HS-5 (cell line): Measurements from ENCODE around the gene KIF6.
A peak's percentile ranks its signal among the peaks of the same experiment; 100 is the strongest.
"Not testable (repeated sequence)": the region's sequence is repeated elsewhere in the genome, so short reads cannot be mapped to it uniquely, and the experiment has no call there.

Experiments
- DNase-seq: peaks from one replicate; pipeline ENCODE4 v3.0.0-alpha.2; 2012; ENCODE audit warnings: low read depth

Gene KIF6

DNA sequence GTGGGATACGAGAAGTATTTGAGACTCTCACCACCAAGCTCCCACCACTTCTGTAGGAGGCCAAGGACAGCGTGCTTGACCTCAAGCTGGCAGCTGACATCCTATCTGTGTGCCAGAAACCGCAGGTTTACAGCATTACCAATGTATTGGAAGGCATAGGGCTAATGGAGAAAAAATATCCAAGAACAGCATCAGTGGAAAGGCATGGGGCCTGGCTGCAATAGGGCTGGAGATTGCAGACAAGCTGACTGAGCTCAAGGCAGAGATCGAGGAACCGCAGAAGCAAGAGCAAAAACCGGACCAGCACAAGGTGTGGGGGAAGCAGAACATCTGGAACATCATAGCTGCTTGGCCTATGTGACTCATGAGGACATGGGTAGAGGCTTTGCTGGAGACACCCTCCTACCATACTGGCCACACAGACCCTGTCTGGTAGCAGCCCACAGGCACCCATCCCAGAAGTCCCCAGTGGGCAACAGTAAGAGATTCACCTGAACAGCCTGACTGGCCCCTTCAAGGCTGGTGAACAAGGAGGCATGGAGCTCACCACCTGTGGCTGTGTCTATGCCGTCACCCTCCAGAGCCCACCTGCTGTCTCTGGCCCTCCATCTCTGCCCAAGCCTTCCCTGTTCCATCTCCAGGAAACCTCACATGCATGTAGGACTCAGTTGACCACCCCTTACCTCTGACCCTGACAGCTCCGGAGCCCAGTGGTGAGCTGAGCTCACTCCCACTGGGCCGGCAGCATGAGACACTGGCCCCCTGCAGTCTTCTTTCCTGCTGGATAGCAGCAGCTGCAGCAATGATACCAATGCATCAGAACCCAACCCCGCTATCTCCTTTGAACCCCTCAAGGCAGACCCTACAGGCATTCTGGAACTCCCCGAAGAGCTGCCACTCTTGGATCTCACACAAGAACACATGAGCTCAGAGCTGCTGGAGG is 171.1 kb downstream of the KIF6 start:
- DNase-seq = no peak

DNA sequence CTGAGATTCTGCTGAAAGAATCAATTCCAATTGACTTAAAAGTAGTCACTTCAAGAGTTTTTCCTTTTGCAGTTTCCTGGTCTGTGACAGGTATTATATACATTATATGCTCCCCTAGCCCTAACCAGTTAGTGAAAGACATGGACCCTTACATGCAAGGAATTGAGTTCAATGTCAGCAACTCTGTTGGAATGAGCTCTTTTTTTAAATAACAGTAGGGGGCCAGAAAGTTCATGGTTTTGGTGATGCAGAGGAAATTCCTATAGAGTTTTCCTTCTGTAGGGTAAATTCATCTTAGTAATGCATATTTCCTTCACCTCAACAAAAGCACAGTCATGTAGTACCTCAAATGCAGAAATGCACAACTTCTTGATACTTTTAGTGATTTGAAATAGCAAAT is 172.2 kb downstream of the KIF6 start:
- no peak for DNase-seq

DNA sequence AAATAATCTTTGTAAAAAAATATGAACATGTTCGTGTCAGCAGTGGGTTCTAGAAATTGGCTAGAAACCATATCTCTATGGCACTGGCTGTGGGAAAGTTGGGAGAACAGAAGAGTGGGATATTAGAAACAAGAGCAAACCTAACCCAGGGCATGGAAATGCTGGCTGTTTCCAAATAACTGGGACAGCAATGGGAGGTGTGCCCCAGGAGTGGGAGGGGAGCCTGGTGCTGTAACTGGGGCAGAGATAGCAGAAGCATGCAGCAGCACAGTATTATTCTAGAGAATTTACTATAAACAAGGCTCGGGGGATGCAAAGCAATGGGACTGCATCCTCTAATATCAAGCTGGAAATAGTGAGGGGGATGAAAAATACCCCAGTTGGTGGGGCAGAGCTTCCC is 175.0 kb downstream of the KIF6 start:
- no peak for DNase-seq

DNA sequence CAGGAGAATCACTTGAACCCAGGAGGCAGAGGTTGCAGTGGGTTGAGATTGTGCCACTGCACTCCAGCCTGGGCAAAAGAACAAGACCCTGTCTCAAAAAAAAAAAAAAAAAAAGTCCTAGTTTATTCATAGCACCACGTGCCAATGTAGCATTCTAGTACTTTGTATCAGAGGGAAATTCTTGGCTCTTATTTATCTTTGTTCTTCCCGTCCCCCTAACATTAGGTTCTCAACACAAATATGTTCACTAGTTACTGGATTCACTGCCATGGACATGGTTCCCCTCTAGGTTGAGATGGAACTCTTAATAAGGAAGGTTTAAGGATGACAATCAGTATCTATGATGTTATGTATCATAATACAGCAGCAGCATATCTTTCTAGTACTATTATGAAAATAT is 178.5 kb downstream of the KIF6 start:
- DNase-seq = no peak

DNA sequence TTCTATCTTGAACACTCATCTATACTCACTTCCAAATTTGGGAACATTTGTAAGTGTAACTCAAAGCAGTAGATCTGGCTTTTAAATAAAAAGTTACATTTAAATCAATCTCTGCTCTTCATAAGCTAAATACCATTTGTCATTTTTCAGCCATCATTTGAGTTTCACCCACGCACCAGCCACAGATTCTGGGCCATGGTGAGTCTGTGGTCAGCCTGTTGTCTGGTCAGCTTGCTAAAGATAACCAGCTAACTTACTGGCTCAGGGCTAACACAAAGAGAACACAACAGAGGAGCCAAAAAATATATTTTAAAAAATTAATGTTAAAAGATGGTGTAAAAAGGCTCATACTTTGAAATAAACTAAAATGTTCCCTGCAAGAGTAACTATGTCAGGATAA is 181.3 kb downstream of the KIF6 start:
- DNase-seq = no peak

DNA sequence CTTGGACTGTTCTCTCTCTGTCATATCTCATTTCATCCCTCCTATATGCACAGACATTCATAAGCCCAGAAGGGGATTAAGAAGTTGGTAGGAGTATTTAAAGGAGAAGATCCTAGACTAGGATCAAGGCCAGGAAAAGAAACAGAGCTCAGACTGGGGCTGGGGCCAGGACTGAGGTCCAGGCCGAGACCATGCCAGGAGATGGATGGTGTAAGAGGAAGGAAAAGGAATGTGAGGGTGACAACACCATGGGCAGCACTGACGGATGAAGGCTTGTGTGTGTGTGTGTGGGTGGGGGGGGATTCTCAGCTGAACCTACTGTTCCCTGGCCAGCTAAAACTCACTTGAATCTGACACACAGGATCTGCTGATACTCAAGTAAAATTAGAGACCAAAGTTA is 182.1 kb downstream of the KIF6 start:
- no peak for DNase-seq

DNA sequence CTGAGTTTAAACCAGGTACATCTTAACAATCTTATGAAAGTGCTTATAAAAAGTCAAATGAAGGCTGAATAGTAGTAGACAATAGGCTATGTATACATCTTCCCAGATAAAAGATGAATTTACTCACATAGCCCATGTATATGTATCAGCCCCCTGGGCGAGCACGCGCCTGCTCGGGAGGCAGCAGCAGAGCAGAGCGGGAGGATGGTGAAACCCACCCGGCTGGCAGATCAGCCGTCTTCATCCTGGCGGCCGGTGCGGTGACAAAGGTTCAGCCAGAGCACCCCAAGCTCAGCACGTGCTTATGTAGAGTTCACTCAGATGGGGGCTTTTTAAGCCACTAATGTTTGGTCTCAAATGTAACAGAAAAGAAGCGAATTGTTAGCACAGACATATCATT is 184.8 kb downstream of the KIF6 start:
- DNase-seq = no peak

DNA sequence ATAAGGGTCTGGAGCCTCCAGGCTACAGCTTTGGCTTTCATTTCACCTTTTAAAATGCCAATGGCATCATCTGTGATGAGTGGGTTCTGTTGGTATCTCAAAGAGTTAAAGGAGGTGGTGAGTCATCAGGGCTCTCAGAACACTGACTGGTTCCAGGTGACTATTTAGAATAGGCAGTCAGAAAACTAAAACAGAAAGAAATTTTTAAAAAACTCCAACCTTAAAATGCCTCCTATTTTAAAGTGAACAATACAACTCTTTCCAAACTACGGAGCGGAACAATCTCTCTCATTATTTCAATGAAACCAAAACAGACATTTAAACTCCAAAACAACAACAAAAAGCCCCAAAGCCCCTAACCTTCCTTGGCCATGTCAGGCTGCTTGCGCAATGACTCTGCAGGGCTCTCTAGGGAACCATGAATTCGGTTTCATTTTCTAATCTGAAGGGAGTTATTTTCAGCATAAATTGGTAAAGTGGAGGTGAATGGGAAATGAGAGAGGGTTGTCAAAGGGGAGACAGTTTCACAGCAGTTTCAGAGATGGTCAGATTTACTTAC is 194.9 kb downstream of the KIF6 start:
- peak; percentile 38 for DNase-seq

DNA sequence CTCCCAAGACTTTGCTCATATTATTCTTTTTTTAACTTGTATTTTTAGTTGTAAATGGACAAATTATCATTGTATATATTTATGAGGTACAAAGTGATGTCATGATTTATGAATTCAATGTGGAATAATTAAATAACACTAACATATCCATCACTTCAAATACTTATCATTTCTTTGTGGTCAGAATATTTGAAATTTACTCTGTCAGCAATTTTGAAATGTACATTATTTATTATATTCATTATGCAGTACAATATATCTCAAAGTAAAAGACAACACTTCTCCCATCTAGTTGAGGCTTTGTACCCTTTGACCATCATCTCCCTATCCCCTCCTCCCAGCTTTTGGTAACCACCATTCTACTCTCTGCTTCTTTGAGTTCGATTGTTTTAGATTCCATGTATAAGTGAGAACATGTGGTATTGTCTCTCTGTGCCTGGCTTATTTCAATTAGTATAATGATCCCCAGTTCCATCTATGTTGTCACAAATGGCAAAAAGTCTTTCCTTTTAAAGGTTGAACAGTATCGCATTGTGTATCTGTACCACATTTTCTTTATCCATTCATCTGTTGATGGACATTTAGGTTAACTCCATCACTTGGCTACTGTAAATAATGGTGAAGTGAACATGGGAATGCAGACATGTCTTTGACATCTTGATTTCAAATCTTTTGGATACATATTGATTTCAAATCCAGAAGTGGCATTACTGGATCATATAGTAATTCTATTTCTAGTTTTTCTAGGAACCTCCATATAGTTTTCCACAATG is 197.2 kb downstream of the KIF6 start:
- no peak for DNase-seq

DNA sequence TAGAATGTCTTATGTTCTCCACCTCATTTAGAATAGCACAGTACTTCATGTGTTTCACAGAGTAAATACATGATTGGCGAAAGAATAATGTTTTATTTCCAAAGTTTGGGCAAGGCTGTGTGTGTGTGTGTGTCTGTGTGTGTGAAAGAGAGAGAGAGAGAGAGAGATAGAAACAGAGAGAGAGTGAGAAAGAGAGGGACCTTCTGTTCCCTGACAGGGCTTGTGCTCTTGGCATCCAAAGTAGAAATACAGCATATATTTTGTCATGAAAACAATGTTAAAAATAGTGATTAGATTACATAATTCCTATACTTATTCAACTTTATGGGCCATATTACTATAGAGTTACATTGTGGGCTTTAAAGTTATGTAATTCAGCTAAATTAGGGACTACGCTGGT is 201.2 kb downstream of the KIF6 start:
- no peak for DNase-seq

DNA sequence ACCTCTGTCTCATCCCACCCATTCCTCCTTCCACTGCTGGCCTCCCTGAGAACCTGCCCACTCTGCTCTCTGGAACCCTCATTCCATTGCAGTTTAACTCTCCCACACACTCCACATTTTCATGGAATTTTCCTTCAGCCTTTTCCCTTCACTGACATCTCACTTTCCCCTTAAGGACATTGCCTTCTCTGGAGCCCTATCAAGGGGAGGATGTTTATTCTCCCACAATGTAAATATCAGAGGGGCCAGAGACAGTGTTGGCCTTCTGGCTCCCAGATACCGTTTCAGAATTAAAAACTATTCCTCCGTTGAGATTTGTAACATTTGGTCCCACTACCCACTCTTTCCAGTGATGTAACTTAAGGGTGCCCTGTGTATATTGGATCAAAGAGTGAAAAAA is 203.2 kb downstream of the KIF6 start:
- DNase-seq = no peak

DNA sequence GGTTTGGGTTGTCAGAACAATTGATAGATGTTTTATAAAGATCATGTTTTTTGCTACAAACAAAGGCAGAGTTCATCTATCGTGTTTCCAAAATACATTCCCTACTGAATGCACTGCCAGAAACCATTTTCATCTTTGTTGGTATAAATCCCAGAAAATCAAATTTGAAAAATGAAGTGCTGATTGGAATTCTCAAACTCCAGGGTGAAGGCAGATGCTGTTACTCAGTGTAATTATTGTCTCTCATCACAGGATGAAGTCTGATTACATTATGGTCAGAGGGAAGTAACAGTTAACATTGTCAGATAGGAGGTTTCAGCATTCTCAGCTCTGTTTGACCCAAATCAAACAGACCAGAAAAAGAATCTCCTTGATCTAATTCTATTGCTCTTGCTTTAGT is 204.3 kb downstream of the KIF6 start:
- no peak for DNase-seq

DNA sequence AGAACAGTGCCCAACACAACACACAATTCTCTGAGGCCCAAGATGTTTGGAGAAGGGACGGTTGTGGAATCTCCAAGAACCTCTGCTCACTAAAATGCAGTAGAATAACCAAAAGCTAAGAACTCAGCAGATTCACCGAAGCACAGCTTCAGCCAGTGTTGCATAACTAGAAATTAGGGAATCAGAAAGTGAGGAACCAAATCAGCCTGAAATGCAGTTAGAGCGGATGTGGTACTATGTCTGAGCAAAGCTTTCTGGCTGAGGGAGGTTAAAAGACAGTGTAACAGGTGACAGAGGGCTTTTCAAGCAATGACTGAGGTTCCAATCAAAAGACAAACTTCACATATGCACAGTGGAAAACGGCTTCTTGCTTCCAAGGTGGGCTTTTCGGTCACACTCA is 204.8 kb downstream of the KIF6 start:
- DNase-seq = no peak

DNA sequence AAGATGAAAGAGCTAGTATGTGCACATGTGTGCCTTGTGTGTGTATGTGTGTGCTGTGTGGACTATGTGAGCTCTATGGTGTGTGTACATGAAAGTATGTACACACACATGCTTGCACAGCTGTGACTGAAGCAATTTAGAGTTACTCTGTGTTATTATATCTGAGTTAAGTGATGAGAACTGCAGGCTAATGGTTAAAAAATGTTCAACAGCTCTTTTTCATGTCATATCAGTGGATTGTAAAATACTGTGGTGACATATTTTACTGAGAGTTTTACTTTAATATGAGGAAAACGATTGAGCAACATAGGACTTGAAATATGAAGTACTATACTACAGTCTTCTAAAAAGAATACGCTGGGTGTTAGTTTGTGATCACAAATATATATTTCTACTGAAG is 207.0 kb downstream of the KIF6 start:
- no peak for DNase-seq

DNA sequence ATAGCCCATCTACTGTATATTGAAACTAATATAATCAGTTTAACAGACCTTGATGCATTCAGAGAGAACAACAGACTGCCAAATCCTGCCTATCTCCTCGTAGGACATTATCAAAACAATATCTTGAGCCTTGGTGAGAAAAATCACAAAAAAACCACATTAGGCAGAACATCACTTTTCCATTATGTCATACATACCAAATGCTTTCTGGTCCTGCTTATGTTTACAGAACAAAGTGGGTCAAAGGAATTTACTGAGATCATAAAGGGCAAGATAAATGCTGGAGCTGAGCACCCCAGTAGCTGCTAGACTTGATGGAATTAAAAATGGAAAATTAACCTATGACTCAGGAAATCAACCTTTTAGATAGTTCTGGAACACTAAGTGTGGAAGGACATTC is 207.5 kb downstream of the KIF6 start:
- no peak for DNase-seq

DNA sequence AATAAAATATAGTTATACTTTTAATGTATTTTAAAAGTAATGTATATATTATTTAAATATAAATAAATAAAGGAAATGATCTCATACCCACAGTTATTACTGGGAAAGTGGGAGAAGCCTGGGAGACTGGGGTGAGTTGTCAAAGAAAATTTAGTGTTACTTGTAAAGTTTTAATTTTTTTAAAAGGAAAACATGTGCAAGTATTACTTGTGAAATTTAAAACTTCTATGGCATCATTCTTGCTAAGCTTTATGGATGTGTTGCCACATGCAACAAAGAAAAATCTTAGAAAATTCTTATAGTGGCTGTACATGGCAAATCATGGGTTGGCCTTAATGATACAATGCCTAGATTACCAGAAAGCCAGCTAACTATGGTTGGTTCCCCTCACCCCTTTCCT is 208.7 kb downstream of the KIF6 start:
- no peak for DNase-seq

DNA sequence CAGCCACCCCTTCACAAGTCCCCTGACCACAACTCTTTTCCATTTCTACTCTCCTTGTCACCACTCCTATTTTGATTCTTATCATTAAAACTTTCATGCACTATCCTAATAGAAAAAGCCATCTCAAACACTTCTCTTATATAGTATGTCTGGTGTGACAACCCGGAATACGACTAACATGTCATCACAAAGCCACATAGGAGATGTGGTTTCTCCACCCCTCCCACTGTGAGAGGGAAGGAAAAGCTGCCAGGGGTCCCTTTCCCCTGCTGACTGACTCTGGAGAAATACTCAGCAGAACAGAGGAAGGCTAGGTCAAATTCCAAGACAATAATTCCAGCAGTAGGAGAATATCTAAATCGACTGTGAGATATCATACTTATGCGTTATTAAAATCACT is 209.7 kb downstream of the KIF6 start:
- no peak for DNase-seq

DNA sequence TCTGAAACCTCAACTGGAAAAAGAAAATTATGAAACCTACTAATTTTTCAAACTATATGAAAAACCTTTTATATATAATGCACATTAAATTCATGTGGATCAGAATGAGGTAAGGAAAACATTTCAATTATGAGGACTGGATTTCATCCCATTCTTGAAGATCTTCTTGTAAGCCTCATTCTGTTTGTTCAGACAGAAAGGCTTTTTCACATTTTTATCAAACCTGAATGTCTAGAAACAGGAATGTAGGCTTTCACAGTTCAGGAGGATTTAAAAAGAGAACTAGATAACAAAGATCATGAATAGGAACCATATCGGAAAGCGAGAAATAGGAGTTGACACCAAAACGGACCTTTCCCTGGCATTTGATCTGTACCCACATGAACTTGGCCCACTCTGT is 210.2 kb downstream of the KIF6 start:
- no peak for DNase-seq

DNA sequence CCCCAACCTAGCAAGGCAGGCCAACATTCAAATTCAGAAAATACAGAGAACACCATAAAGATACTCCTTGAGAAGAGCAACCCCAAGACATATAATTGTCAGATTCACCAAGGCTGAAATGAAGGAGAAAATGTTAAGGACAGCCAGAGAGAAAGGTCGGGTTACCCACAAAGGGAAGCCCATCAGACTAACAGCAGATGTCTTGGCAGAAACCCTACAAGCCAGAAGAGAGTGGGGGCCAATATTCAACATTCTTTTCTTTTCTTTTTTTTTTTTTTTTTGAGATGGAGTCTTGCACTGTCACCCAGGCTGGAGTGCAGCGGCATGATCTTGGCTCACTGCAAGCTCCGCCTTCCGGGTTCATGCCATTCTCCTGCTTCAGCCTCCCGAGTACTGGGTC is 215.4 kb downstream of the KIF6 start:
- not testable (repeated sequence) for DNase-seq

DNA sequence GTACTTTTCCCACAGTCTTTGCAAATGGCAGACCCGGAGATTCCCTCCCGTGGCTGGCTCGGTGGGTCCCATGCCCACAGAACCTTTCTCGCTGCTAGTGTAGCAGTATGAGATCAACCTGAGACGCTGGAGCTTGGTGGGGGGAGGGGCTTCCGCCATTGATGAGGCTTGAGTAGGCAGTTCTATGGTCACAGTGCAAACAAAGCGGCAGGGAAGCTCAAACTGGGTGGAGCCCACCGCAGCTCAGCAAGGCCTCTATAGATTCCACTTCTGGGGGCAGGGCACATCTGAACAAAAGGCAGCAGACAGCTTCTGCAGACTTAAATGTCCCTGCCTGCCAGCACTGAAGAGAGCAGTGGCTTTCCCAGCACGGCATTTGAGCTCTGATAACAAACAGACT is 216.7 kb downstream of the KIF6 start:
- no peak for DNase-seq

DNA sequence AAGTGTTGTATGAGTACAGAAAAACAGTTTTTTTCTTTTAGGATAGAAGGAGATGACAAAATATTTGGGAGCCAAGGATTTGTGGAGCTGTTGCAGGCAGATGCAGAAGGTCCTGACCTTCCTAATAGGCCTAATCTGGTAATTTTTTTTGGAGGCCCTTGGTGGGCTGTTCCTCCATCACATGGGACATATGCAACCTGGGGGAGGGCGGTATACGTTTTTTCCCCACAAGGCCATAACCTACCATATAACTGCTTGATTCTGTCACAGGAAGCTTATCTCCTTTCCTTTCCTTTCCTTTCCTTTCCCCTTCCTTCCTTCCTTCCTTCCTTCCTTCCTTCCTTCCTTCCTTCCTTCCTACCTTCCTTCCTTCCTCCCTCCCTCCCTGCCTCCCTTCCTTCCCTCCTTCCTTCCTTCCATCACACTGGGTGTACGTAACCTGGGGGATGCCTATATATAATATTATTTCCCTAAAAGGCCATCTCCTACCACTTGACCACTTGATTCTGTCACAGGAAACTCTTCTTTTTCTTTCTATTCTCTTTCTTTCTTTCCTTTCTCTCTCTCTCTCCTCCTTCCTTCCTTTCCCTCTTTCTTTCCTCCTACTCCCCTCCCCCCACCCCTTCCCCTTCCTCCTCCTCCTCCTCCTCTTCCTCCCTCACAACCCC is 217.7 kb downstream of the KIF6 start:
- DNase-seq = no peak

DNA sequence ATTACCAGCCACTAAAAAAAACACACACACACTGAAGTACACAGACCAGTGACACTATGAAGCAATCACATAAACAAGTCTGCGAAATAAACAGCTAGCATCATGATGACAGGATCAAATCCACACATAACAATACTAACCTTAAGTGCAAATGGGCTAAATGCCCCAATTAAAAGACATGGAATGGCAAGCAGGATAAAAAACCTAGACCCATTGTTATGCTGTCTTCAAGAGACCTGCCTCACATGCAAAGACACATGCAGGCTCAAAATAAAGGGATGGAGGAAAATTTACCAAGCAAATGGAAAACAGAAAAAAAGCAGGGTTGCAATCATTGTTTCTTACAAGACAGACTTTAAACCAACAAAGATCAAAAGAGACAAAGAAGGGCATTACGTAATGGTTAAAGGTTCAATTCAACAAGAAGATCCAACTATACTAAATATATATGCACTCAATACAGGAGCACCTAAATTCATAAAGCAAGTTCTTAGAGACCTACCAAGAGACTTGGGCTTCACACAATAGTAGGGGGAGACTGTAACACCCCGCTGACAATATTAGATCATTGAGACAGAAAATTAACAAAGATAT is 222.7 kb downstream of the KIF6 start:
- not testable (repeated sequence) for DNase-seq
